GM12878 (cell line): Measurements from ENCODE around the gene DCAF6. TPM values are rescaled to one million over a fixed set of nuclear protein-coding genes. Genes with fewer than 3 reads are reported as not detected.

Source experiments
- ATAC-seq: fragments of 200-7000 bp; cut with Tn5 transposase; 3 replicates; pipeline ENCODE4 v1.9.1; 2020; ENCODE audit warnings: mild to moderate bottlenecking, moderate library complexity
- BruUV-seq: library from RNA; stranded (reverse); fragments of 400-500 nt; replicated peaks from 2 replicates; lab custom pipeline; 2021; lab: Mats Ljungman, UMichigan
- CTCF ChIA-PET: fragments of 300-600 bp; sonication (Branson Sonifier 250); formaldehyde crosslinking; extraction: SDS; loops from one replicate; lab custom pipeline; 2021; ENCODE audit warnings: inconsistent platforms; lab: Yijun Ruan, JAX
- POLR2A ChIA-PET: fragments of 350-600 bp; formaldehyde crosslinking; extraction: SDS; loops from one replicate; lab custom pipeline; 2021; ENCODE audit warnings: inconsistent platforms; lab: Charles Lee
- RAD21 ChIA-PET: fragments of 300-600 bp; sonication (Branson Sonifier 250); formaldehyde crosslinking; loops from one replicate; lab custom pipeline; 2023; ENCODE audit warnings: antibody characterized with exemption; ENCODE audit not compliant: unreplicated experiment; lab: Charles Lee
- SMC1A ChIA-PET: fragments of 300-600 bp; sonication (Branson Sonifier 250); formaldehyde crosslinking; loops from one replicate; lab custom pipeline; 2023; ENCODE audit not compliant: unreplicated experiment, uncharacterized antibody; lab: Charles Lee
- DNase-seq: peaks from one replicate; pipeline ENCODE4 v3.0.0-alpha.2; 2011; ENCODE audit warnings: low read depth, low spot score
- FAIRE-seq: peaks from 3 replicates; lab custom pipeline; 2011; peaks lifted over from hg19 to GRCh38; lab: Jason Lieb, UNC
- H2AFZ ChIP-seq: 2 replicates; pipeline ENCODE4 v1.6.0; 2011; ENCODE audit warnings: low read depth, low read length, control low read depth; ENCODE audit not compliant: control insufficient read depth
- H3K27ac ChIP-seq: 2 replicates; pipeline ENCODE4 v1.5.1; 2011; ENCODE audit warnings: control low read depth; ENCODE audit not compliant: control insufficient read depth, insufficient read depth
- H3K27me3 ChIP-seq, 2 experiments: replicated peaks in 1 of 2; 2 replicates each; pipeline versions ENCODE4 v1.6.0 to v1.6.1; 2011; ENCODE audit warnings: low read length in 1 of 2; ENCODE audit not compliant: control insufficient read depth in 2 of 2, insufficient read depth in 2 of 2
- H3K36me3 ChIP-seq, 2 experiments: 2 replicates each; pipeline ENCODE4 v1.5.1; 2011; ENCODE audit warnings: low read length in 1 of 2; ENCODE audit not compliant: control insufficient read depth in 2 of 2, insufficient read depth in 2 of 2
- H3K4me1 ChIP-seq: 2 replicates; pipeline ENCODE4 v1.6.1; 2011; ENCODE audit warnings: mild to moderate bottlenecking, low read length, moderate library complexity, mixed read lengths; ENCODE audit not compliant: control insufficient read depth, insufficient read depth
- H3K4me2 ChIP-seq: 2 replicates; pipeline ENCODE4 v1.6.0; 2011; ENCODE audit warnings: control low read depth; ENCODE audit not compliant: control insufficient read depth, insufficient read depth
- H3K4me3 ChIP-seq: fragments of 200-600 bp; sonication (generic); 2 replicates; pipeline ENCODE4 v1.5.1; 2016
- H3K79me2 ChIP-seq: 2 replicates; pipeline ENCODE4 v1.6.0; 2011; ENCODE audit warnings: low read length; ENCODE audit not compliant: control insufficient read depth, insufficient read depth
- H3K9ac ChIP-seq: 2 replicates; pipeline ENCODE4 v1.8.0; 2011; ENCODE audit warnings: low read length, control low read depth, mixed read lengths; ENCODE audit not compliant: control insufficient read depth, insufficient read depth
- H3K9me3 ChIP-seq: replicated peaks from 3 replicates; pipeline ENCODE4 v1.5.1; 2011; ENCODE audit warnings: mild to moderate bottlenecking, low read length; ENCODE audit not compliant: control insufficient read depth, insufficient read depth
- H4K20me1 ChIP-seq: 2 replicates; pipeline ENCODE4 v1.6.0; 2011; ENCODE audit not compliant: control insufficient read depth, insufficient read depth
- CTCF ChIP-seq, 3 experiments: IDR thresholded peaks in 2 of 3; conservative IDR thresholded peaks in 1 of 3; 2 replicates each; pipeline ENCODE4 v1.5.1; 2011; ENCODE audit warnings: low read depth in 3 of 3, low read length in 3 of 3, mild to moderate bottlenecking in 3 of 3, control low read depth in 2 of 3, moderate library complexity in 2 of 3, inconsistent platforms in 1 of 3, mixed read lengths in 1 of 3; ENCODE audit not compliant: control insufficient read depth in 2 of 3, insufficient read depth in 1 of 3; ENCODE audit errors: extremely low read depth in 1 of 3
- ETV6 ChIP-seq, 2 experiments: fragments of 450-650 bp in 1 of 2; IDR thresholded peaks in 1 of 2; conservative IDR thresholded peaks in 1 of 2; 2 replicates each; pipeline ENCODE4 v1.6.1; 2014; ENCODE audit warnings: antibody characterized with exemption in 1 of 2, borderline replicate concordance in 1 of 2, low read depth in 1 of 2, mild to moderate bottlenecking in 1 of 2, moderate library complexity in 1 of 2
- FOXK2 ChIP-seq: fragments of 450-650 bp; IDR thresholded peaks from 2 replicates; pipeline ENCODE4 v1.6.1; 2017; ENCODE audit warnings: mild to moderate bottlenecking, moderate library complexity
- NKRF ChIP-seq: fragments of 450-650 bp; conservative IDR thresholded peaks from 2 replicates; pipeline ENCODE4 v1.6.1; 2017; ENCODE audit warnings: mild to moderate bottlenecking, moderate library complexity
- PBX3 ChIP-seq: IDR thresholded peaks from 2 replicates; pipeline ENCODE4 v1.6.1; 2011; ENCODE audit warnings: mild to moderate bottlenecking, low read depth, low read length, moderate library complexity; ENCODE audit not compliant: insufficient replicate concordance
- PKNOX1 ChIP-seq: fragments of 450-650 bp; IDR thresholded peaks from 2 replicates; pipeline ENCODE4 v1.6.1; 2016; ENCODE audit warnings: mild to moderate bottlenecking
- ZNF207 ChIP-seq: fragments of 450-650 bp; IDR thresholded peaks from 2 replicates; pipeline ENCODE4 v1.6.1; 2014; ENCODE audit warnings: antibody characterized with exemption, mild to moderate bottlenecking, borderline replicate concordance
- WGBS: methylation state at CpG from one replicate; pipeline ENCODE4 v1.1.6; 2016; ENCODE audit warnings: low lambda C conversion rate; ENCODE audit not compliant: insufficient replicate concordance, insufficient coverage; ENCODE audit errors: missing lambda C conversion rate; 5-methylcytosine and 5-hydroxymethylcytosine counted together
- in situ Hi-C: fragments of 300-500 bp; cut with MboI; formaldehyde crosslinking; loops from 9 replicates; pipeline ENCODE4 v1.14.3; 2018; ENCODE audit warnings: mixed read lengths
- intact Hi-C: fragments of 100-400 bp; cut with micrococcal nuclease; formaldehyde crosslinking; loops from one replicate; pipeline ENCODE4 v1.14.2; 2022; ENCODE audit not compliant: unreplicated experiment
- polyA plus RNA-seq, 11 experiments: library from polyadenylated mRNA; depleted of rRNA in 4 of 11; unstranded in 6 of 11; stranded (reverse) in 5 of 11; fragments of >200 nt; fragmentation: Nextera tagmentation in 4 of 11; fragmentation: Illumina TruSeq in 1 of 11; extraction: Ambion mirVana in 4 of 11; extraction: Trizol in 1 of 11; gene quantifications; 1 replicate in 1 of 11; 2 replicates in 10 of 11; pipeline versions ENCODE4 v1.2.1 to v1.2.3, GENCODE V29; 2011 to 2016; ENCODE audit warnings: inconsistent platforms in 2 of 11, missing spikeins in 2 of 11, low read depth in 1 of 11
- total RNA-seq, 4 experiments: library from RNA; depleted of rRNA in 3 of 4; stranded (reverse); fragments of >200 nt in 3 of 4; fragmentation: Illumina TruSeq in 1 of 4; extraction: Trizol in 1 of 4; gene quantifications; 2 replicates each; pipeline versions ENCODE4 v1.2.1 to v1.2.3, GENCODE V29; 2013 to 2021

DCAF6 gene
- total and polyA plus RNA-seq, 10 of the 15 experiments (the other 5 are each of a cell fraction or from before 2014, with no cell fraction given): 11.4 to 62.7 (median 33.0) TPM

- Histone ChIP-seq H3K27me3 (0 out of 4 replicates have a peak, but pooled peaks cover 0 to 1% of the 10 kb centered on the region in 2 experiments), H4K20me1 (no peaks in the 10 kb centered on the region), H3K4me2 (no peak overlapping the region), H2AFZ (no peak overlapping the region), H3K36me3 (no peaks in the 10 kb centered on the region), H3K27ac (no peak overlapping the region), H3K9me3 (no peaks in the 10 kb centered on the region), H3K9ac (no peak overlapping the region), H3K79me2 (no peaks in the 10 kb centered on the region), H3K4me1 (no peaks in the 10 kb centered on the region), H3K4me3 (no peak overlapping the region)
- ChIA-PET RAD21 (interaction anchor here (1.0 to 4.1 kb wide), 3 partner anchors 61 to 278 kb away, joined by 3 to 18 read pairs (median 6); no protein-coding TSS in a partner anchor), CTCF (interaction anchor here (0.6 to 7.2 kb wide), 16 partner anchors 9 to 1567 kb away, joined by 3 to 95 read pairs (median 4); partner anchors contain the start of genes DCAF6 and MPC2), POLR2A (interaction anchor here (0.7 kb wide), 1 partner anchor 731 kb away, joined by 3 read pairs; no protein-coding TSS in a partner anchor), SMC1A (interaction anchor here (1.1 to 1.9 kb wide), 3 partner anchors 10 to 236 kb away, joined by 3 to 6 read pairs (median 6); no protein-coding TSS in a partner anchor)
- FAIRE-seq (no peak), DNase-seq (no peak), ATAC-seq (no peak)
- BruUV-seq: no TSS peak
- in situ Hi-C loops: no loop called here
- intact Hi-C loops: loop anchor here (2.0 to 10.0 kb wide), 2 partner anchors 55 to 239 kb away; no protein-coding TSS in a partner anchor
- 69% methylated on average over 16 of the region's 16 CpGs for WGBS
- TF ChIP-seq ZNF207: no peak
These were observed 149.0 kb downstream of the DCAF6 start for GRCh38 chr1:168085401-168085872.

- H3K4me1 ChIP-seq: no peaks in the 10 kb centered on the region
- CTCF ChIA-PET: interaction anchor here (0.6 to 7.2 kb wide), 9 partner anchors 14 to 371 kb away, joined by 3 to 95 read pairs (median 7); no protein-coding TSS in a partner anchor
- TF ChIP-seq PBX3: no peak
- no peak for TF ChIP-seq ETV6 (conservative IDR thresholded peaks at IDR 0.05 in 1 of 2, IDR thresholded peaks at IDR 0.05 in 1 of 2; ENCODE audit: borderline replicate concordance in 1 of 2, low read depth in 1 of 2)
- 0 out of 6 replicates have a peak, but pooled peaks of 2 of the 3 experiments have one; percentile 1 to 3 for TF ChIP-seq CTCF (IDR thresholded peaks at IDR 0.05 in 2 of 3, conservative IDR thresholded peaks at IDR 0.05 in 1 of 3; ENCODE audit: control insufficient read depth in 2 of 3, extremely low read depth in 1 of 3, insufficient read depth in 1 of 3, low read depth in 3 of 3, low read length in 3 of 3)
- TF ChIP-seq NKRF: no peak
- 0 out of 2 replicates have a peak, but pooled peaks have one; percentile 18 for TF ChIP-seq PKNOX1
- TF ChIP-seq FOXK2: no peak
- TF ChIP-seq ZNF207: no peak
- no peaks in the 10 kb centered on the region for H4K20me1 ChIP-seq
- FAIRE-seq: no peak
- POLR2A ChIA-PET: no interaction called here
- no peak overlapping the region for H3K4me2 ChIP-seq
- H3K27me3 ChIP-seq: 0 out of 4 replicates have a peak, but pooled peaks cover 0 to 1% of the 10 kb centered on the region in 2 experiments
- BruUV-seq: no TSS peak
- H2AFZ ChIP-seq: no peak overlapping the region
- no peak overlapping the region for H3K4me3 ChIP-seq
- ATAC-seq: no peak
- SMC1A ChIA-PET: interaction anchor here (1.1 kb wide), 2 partner anchors 9 to 63 kb away, joined by 3 read pairs; no protein-coding TSS in a partner anchor
- in situ Hi-C loops (no loop called here), intact Hi-C loops (loop anchor here (10.0 kb wide), 1 partner anchor 238 kb away; no protein-coding TSS in a partner anchor)
- DNase-seq: no peak
- no peaks in the 10 kb centered on the region for H3K36me3 ChIP-seq
- no peak overlapping the region for H3K27ac ChIP-seq
- no peaks in the 10 kb centered on the region for H3K9me3 ChIP-seq
- RAD21 ChIA-PET: no interaction called here
- WGBS: 53% methylated on average over 2 of the region's 2 CpGs
- no peaks in the 10 kb centered on the region for H3K79me2 ChIP-seq
- no peak overlapping the region for H3K9ac ChIP-seq
These were observed 150.0 kb downstream of the DCAF6 start for GRCh38 chr1:168086438-168086837.
